Panc1 (cell line): ENCODE measurements around the gene NOL9. TPM values are rescaled to one million over a fixed set of nuclear protein-coding genes. Genes with fewer than 3 reads are reported as not detected.

ENCODE experiments used
- ATAC-seq: fragments of 200-7000 bp; cut with Tn5 transposase; 2 replicates; pipeline ENCODE4 v1.9.1; 2020; ENCODE audit warnings: mild to moderate bottlenecking, moderate library complexity
- BruUV-seq: library from RNA; stranded (reverse); fragments of 400-500 nt; replicated peaks from 2 replicates; lab custom pipeline; 2021; lab: Mats Ljungman, UMichigan
- CTCF ChIA-PET: fragments of 300-600 bp; sonication (Branson Sonifier 250); formaldehyde crosslinking; loops from one replicate; lab custom pipeline; 2022; ENCODE audit warnings: antibody characterized with exemption; lab: Charles Lee
- POLR2A ChIA-PET: fragments of 300-600 bp; sonication (Branson Sonifier 250); formaldehyde crosslinking; loops from one replicate; lab custom pipeline; 2022; ENCODE audit warnings: antibody characterized with exemption; lab: Charles Lee
- DNase-seq: peaks from one replicate; pipeline ENCODE4 v3.0.0-alpha.2; 2010; ENCODE audit warnings: low read depth, low spot score
- H3K27ac ChIP-seq: 2 replicates; pipeline ENCODE4 v1.5.1; 2011; ENCODE audit warnings: mild to moderate bottlenecking, low read length, inconsistent platforms
- H3K27me3 ChIP-seq: fragments of 200-500 bp; sonication (Bioruptor generic); 2 replicates; pipeline ENCODE4 v1.6.0; 2014; ENCODE audit warnings: low read length, inconsistent platforms; ENCODE audit not compliant: control insufficient read depth, insufficient read depth
- H3K36me3 ChIP-seq: fragments of 200-500 bp; sonication (Bioruptor generic); 2 replicates; pipeline ENCODE4 v1.5.1; 2014; ENCODE audit warnings: inconsistent platforms, mild to moderate bottlenecking, low read length, moderate library complexity; ENCODE audit not compliant: control insufficient read depth, insufficient read depth
- H3K4me1 ChIP-seq: 2 replicates; pipeline ENCODE4 v1.5.1; 2011; ENCODE audit warnings: inconsistent platforms, mild to moderate bottlenecking, low read length, moderate library complexity; ENCODE audit not compliant: control insufficient read depth, insufficient read depth
- H3K4me3 ChIP-seq, 2 experiments: 2 replicates each; pipeline ENCODE4 v1.5.1; 2011 to 2012; ENCODE audit warnings: low read depth in 2 of 2, low read length in 2 of 2, mild to moderate bottlenecking in 2 of 2, inconsistent platforms in 1 of 2, moderate library complexity in 1 of 2
- H3K9me3 ChIP-seq: fragments of 200-500 bp; sonication (Bioruptor generic); 2 replicates; pipeline ENCODE4 v1.5.1; 2014; ENCODE audit warnings: low read depth, mild to moderate bottlenecking, inconsistent platforms, low read length, moderate library complexity; ENCODE audit not compliant: control insufficient read depth, insufficient read depth
- CTCF ChIP-seq: fragments of 450-650 bp; IDR thresholded peaks from 2 replicates; pipeline ENCODE4 v1.5.1; 2017; ENCODE audit warnings: mild to moderate bottlenecking
- POLR2AphosphoS5 ChIP-seq: IDR thresholded peaks from 2 replicates; pipeline ENCODE4 v1.6.1; 2012; ENCODE audit warnings: mild to moderate bottlenecking, low read depth, low read length, moderate library complexity
- REST ChIP-seq, 2 experiments: IDR thresholded peaks; 2 replicates each; pipeline ENCODE4 v1.6.1; 2011 to 2012; ENCODE audit warnings: low read depth in 2 of 2, control low read depth in 1 of 2, low read length in 1 of 2, mild to moderate bottlenecking in 1 of 2, moderate library complexity in 1 of 2; ENCODE audit not compliant: insufficient read depth in 1 of 2
- SIN3A ChIP-seq: IDR thresholded peaks from 2 replicates; pipeline ENCODE4 v1.6.1; 2012; ENCODE audit warnings: low read depth, mild to moderate bottlenecking, low read length, moderate library complexity, borderline replicate concordance; ENCODE audit not compliant: insufficient read depth
- TCF7L2 ChIP-seq: IDR thresholded peaks from 2 replicates; pipeline ENCODE4 v1.6.1; 2011; ENCODE audit warnings: mild to moderate bottlenecking, low read depth, low read length, inconsistent platforms
- in situ Hi-C: cut with HindIII; loops from 2 replicates; pipeline ENCODE4 v1.10.0; 2016; ENCODE audit warnings: low sequenced_read_pairs, low pct_unique_long_range_greater_than_20kb
- intact Hi-C: fragments of 100-400 bp; cut with micrococcal nuclease; formaldehyde crosslinking; loops from one replicate; pipeline ENCODE4 v1.10.0; 2022; ENCODE audit not compliant: unreplicated experiment
- total RNA-seq: library from RNA; stranded (reverse); gene quantifications from one replicate; pipeline ENCODE4 v1.2.1, GENCODE V29; 2021; ENCODE audit not compliant: unreplicated experiment

Gene NOL9
- total RNA-seq, 1 experiment from 2014 or later, result 46.4 TPM

- H3K4me1 ChIP-seq, result peaks cover 2% of the 10 kb centered on the region
- no peaks in the 10 kb centered on the region for H3K36me3 ChIP-seq
- intact Hi-C loops (no loop called here), in situ Hi-C loops (no loop called here)
- ChIA-PET POLR2A (interaction anchor here (0.6 kb wide), 1 partner anchor 11 kb away, joined by 4 read pairs; no protein-coding TSS in a partner anchor), CTCF (no interaction called here)
- H3K27ac ChIP-seq, result no peak overlapping the region
- no peak overlapping the region for H3K4me3 ChIP-seq
- H3K27me3 ChIP-seq, result no peaks in the 10 kb centered on the region
- BruUV-seq, result no TSS peak
- H3K9me3 ChIP-seq, result 0 out of 2 replicates have a peak, but pooled peaks cover 4% of the 10 kb centered on the region
- DNase-seq (no peak), ATAC-seq (no peak)
- TF ChIP-seq REST (IDR thresholded peaks at IDR 0.05; ENCODE audit: insufficient read depth in 1 of 2, low read depth in 2 of 2, low read length in 1 of 2) (no peak), SIN3A (no peak), POLR2AphosphoS5 (no peak), CTCF (no peak), TCF7L2 (no peak)
Measured at GRCh38 chr1:6574025-6574620, 19.8 kb upstream of the NOL9 start.

DNA sequence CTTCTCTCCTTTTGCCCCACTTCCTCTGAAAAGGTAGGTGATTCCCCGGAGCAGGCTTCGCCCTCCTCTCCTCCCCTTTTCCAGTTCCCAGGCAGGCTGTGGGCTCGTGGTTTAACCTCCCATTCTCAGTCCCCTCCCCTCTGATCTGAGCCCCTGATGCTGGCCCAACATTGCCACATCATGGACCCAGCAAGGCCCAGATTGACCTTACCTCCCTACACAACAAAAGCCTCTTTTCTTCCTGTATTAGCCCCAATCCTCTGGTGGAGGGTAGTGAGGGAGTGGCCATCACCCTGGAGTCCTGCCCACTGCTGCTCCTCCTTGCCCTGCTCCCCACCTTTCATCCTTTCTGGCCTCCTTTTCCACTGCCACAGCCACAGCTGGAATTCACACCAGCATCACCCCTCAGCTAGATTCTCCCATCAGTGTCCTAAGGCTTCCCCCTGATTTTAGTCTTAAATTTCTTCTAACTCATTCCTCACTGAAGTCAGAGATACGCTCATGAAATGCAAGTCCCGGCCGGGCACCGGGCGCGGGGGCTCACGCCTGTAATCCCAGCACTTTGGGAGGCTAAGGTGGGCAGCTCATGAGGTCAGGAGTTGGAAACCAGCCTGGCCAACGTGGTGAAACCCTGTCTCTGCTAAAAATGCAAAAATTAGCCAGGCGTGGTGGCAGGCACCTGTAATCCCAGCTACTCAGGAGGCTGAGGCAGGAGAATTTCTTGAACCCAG is 18.5 kb upstream of the NOL9 start:
- no peak for ATAC-seq
- H3K27me3 ChIP-seq, result no peaks in the 10 kb centered on the region
- ChIA-PET CTCF (no interaction called here), POLR2A (no interaction called here)
- H3K36me3 ChIP-seq, result no peaks in the 10 kb centered on the region
- no peak for DNase-seq
- in situ Hi-C loops, result no loop called here
- no peak overlapping the region for H3K4me3 ChIP-seq
- no peak for TF ChIP-seq SIN3A
- TF ChIP-seq CTCF, result no peak
- no peak for TF ChIP-seq POLR2AphosphoS5
- no peak for TF ChIP-seq REST (IDR thresholded peaks at IDR 0.05; ENCODE audit: insufficient read depth in 1 of 2, low read depth in 2 of 2, low read length in 1 of 2)
- no peak for TF ChIP-seq TCF7L2
- BruUV-seq, result no TSS peak
- no peak overlapping the region for H3K27ac ChIP-seq
- 0 out of 2 replicates have a peak, but pooled peaks cover 4% of the 10 kb centered on the region for H3K9me3 ChIP-seq
- H3K4me1 ChIP-seq, result no peaks in the 10 kb centered on the region
- intact Hi-C loops, result no loop called here
